GM19395 (cell line): ENCODE results near the gene C9.
A peak's percentile ranks its signal among the peaks of the same experiment; 100 is the strongest.
"Not testable (repeated sequence)": the region's sequence is repeated elsewhere in the genome, so short reads cannot be mapped to it uniquely, and the experiment has no call there.

ENCODE experiments used
- ATAC-seq: cut with Tn5 transposase; IDR thresholded peaks from one replicate; pipeline ENCODE4 v1.9.1; 2021; ENCODE audit warnings: mild to moderate bottlenecking, moderate library complexity; ENCODE audit not compliant: unreplicated experiment

C9 gene

DNA sequence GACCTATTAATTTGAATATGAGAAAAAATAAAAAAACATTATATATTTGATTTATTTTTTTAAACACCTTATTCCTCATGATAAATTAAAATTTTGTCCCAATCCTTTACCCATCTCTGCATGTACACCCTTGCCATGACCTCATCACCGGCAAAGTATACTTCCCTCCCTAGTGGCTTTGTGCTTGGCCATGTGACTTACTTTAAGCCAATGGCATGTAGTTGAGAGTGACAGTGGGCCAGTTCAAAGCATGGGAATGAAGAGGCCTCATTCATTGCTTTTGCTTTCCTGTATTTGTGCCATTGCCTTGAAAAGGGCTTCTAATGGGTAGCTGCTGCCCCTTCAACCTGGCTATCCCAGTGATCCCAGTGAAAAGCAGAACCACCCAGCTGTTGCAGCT lies 31.2 kb downstream of the C9 start:
- ATAC-seq = no peak

DNA sequence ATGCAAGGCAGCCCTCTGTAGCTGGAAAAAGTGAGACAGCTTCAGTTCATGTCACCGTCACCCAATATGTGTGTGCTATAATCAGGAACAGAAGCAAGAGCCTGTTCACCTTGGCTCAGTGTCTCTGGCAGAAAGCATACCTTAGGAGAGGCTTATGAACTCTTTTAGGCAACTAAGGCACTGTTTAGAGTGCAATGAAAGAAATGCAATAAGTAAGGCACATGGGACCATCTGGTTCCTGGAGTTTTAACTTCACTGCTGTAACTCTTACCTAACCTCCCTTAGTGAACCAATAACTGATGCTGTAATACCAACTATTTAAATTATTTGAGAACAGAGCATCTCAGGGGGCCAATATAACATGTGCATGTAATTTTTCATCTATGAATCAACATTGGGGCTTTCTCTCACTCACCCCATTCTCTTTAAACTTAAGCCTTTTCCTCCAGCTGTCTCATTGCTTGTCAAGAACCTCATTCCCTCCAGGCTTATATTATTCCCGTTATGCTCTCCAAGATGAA lies 32.4 kb downstream of the C9 start:
- ATAC-seq = no peak

DNA sequence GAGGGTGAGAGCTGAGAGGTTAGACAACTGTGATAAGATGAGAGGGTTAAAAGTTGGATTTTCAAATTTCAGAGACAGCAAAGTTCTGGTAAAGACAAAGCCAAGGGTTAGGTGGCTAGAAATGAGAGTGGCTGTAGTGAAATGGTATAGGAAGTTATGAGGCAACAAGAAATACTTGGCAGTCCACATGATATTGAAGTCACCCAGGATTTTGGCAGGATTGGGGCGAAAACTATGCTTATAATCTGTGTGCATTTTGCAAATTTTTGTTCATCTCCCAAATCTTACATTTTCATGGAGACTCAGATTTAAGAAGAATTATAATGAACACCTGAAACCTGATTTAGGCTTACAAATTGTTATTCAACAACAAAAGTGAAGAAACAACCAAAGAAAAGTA lies 35.6 kb downstream of the C9 start:
- ATAC-seq = no peak

DNA sequence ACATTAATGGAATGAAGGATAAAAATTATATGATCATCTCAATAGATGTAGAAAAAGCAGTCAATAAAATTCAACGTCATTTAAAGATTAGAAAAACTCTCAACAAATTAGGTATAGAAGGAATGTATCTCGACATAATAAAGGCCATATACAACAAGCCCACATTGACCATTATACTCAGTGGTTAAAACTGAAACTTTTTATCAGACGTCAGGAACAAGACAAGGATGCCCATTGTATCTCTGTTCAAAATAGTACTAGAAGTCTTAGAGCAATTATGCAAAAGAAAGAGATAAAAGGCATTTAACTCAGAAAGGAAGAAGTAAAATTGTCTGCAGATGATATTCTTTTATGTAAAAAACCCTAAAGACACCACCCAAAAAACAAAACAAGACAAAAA lies 40.8 kb downstream of the C9 start:
- ATAC-seq = no peak

DNA sequence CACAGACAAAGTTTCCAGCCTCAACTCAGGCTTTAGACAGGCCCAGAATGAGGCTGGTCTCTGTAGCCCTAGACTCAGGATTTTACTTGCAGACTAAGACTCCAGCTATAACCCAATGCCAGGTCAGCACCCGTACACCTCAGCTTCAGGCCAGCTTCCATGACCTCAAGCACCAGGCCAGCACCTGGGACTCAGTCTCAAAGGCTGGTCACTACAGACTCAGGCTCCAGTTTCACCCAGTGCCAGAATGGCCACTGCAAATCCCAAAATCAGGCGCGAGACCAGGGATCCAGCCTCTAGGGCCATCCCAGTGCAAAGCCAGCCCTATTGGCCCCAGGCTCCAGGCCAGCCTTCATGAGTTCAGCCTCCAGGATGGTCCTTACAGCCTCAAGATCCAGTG lies 44.9 kb downstream of the C9 start:
- no peak for ATAC-seq

DNA sequence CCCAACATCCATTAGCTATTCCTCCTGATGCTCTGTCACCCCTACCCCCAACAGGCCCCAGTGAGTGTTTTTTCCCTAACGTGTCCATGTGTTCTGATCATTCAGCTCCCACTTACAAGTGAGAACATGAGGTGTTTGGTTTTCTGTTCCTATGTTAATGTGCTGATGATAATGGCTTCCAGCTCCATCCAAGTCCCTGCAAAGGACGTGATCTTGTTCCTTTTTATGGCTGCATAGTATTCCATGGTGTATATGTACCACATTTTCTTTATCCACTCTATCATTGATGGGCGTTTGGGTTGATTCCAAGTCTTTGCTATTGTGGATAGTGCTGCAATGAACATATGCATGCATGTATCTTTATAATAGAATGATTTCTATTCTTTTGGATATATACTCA lies 47.8 kb downstream of the C9 start:
- ATAC-seq = not testable (repeated sequence)

DNA sequence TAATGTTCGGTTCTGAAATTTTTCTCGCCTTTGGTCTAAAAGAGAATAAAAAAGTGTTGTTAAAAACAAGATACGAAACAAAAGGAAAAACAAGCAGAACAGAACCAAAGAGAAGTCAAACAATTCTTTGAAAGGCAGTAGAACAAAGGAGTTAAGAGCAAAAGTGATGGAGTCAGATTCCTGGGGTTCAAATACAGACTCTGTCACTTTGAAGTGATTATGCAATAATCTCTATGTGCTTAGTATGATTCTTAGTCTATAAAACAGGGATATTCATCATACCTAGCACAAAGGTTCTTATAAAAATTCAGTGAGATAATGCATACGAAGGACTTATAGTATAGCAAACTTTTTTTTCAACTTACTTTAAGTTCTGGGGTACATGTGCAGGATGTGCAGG lies 48.3 kb downstream of the C9 start:
- no peak for ATAC-seq

DNA sequence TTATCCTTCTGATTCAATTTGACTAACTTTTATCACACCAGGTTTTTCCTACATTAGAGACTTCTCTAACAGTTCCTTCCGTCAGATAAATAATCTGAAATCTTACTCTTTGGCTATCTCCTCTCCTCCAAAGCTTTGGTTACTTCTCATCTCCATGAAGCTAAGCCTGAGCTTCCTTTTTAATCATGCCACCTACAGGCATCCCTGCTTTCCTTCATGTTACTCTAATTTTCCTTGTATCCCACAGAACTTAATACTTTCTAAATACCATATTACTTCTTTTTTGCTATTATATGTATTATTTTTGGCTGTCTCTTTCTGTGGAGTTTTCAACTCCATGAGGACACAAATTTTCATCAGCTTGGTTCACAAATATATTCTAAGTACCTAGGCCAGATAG lies 49.7 kb downstream of the C9 start:
- ATAC-seq = no peak

DNA sequence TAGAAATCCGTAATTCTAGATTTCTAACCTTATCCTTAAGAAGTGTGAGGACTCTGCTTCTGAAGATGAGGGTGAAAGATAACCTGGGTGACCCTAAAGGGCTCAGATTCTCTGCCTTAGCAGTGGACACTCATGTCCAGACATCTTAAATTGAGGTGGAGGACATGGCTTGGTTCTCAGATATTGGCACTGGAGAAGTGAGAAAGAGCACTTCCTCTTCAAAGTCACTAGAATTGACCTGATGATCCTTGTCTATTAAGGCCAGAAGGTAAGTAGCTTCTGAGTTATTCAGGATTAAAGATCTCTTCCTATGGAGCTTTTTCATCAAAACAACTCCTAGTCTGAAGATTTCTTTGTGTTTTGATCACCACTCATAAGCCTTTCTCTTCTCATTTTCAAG lies 54.8 kb downstream of the C9 start:
- no peak for ATAC-seq

DNA sequence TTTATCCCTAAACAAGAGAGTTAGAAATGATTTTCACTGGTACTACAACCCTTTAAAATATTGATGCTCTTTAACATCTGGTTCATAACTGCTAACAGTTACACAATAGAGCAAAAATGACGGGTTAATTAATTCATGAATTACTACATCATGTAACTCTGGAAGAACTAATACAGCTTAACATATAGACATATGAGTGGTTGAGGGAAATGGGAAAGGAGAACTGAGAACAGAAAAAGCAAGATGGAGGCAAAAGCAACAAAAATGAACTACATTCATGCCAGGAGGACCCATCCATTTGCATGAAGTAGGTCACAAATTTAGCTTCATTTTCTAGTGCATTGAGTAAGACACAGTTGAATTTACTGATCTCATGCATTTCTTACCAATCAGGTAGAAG lies 61.8 kb downstream of the C9 start:
- ATAC-seq = peak; percentile 68

DNA sequence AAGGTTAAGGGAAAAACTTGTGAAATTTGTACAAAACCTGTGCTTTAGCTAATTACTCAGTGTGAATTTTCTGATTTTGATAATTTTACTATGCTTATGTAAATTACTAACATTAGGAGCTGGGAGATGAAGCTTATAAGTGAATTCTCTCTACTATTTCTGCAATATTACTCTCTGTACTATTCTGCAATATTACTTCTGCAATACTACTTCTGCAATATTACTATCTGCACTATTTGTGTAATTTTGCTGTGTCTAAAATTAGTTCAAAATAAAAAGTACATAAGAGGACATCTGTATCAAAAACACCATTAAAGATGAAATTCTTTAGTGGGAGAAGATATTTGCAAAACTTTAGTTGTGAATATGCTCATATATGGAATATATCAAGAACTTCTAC lies 62.9 kb downstream of the C9 start:
- ATAC-seq = no peak

DNA sequence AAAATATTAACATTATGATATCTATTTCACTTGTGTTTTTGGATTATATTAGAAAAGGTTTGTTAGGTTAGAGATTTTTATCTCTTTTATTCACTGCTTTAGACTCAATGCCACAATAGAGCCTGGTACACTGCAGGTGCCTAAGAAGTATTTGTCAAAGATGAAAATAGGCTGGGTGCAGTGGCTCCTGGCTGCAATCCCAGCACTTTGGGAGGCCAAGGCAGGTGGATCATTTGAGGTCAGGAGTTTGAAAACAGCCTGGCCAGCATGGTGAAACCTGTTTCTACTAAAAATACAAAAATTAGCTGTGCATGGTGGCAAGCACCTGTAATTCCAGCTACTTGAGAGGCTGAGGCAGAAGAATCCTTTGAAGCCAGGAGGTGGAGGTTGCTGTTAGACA lies 64.3 kb downstream of the C9 start:
- ATAC-seq = no peak

DNA sequence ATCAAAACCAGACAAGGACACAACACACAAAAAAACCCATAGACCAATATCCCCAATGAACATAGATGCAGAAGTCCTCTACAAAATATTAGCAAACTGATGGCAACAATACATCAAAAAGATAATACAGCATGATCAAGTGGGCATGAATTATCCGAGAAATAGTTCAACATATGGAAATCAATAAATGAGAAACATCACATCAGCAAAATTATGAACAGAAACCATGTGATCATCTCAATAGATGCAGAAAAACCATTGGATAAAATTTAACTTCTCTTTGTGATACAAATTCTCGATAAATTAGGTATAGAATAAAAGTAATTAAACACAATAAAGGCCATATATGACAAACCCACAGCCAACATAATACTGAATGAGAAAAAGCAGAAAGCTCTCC lies 69.6 kb downstream of the C9 start:
- no peak for ATAC-seq

DNA sequence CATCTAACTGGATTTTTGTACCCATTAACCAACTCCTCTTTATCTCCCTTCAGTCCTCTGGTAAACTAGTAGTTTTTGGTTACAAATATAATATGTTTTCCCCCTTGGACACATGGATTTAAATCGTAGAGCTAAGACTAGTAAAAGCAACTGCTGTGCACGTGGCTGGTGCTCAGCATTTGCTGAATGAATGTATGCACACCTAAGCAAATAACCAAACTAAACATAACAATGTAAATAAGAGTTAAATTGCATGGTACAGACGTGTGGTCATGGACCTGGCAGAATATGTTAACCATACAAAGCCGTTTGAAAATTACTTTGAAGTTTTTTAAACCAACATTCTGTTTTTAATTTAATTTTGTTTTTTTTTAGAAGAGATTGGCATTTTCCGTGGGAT lies 79.7 kb downstream of the C9 start:
- ATAC-seq = no peak

DNA sequence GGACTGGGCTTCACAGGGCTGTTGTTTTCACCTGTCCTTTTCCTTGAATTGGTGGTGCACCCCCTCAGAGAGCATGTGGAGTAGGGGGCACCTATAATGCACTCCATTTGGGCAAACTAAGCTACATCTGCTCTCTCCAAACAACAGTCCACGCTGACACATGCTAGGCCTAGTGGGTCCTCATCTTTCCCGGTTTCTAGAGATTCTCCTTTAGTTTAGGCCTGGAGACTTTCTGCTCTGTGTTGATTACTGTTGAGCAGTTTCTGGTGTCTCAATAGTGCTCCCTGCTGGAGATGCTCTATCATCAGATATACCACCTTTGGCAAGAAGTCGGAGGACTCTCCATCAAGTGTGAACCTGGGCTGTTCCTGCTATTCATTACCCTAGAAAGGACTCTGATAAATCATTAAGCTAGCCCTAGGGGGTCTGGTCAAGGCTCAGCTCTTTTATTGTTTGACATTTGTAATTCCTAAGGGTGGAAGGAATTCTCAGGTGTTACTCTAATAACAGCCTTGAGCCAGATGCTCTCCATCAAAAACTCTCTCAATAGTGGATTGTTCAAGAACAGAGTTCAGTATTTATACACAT lies 81.0 kb downstream of the C9 start:
- ATAC-seq = peak; percentile 96

DNA sequence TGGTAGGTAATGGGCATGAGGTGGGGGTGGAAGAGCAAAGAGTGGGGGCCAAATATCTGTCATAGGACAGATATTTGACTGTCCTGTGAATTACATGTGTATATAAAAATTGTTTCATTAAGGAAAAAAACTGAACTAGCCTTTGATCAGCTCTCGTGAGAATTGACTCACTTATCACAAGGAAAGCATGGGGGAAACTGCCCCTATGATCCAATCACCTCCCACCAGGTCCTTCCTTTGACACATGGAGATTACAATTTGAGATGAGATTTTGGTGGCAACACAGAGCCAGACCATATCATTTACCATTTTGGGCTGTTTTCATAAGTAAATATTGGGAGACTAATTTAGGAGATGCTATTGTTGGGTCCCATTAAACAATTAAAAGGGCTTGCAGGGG lies 81.7 kb downstream of the C9 start:
- no peak for ATAC-seq

DNA sequence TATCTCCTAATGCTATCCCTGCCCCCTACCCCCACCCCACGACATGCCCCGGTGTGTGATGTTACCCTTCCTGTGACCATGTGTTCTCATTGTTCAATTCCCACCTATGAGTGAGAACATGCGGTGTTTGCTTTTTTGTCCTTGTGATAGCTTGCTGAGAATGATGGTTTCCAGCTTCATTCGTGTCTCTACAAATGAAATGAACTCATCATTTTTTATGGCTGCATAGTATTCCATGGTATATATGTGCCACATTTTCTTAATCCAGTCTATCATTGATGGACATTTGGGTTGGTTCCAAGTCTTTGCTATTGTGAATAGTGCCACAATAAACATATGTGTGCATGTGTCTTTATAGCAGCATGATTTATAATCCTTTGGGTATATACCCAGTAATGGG lies 88.4 kb downstream of the C9 start:
- ATAC-seq = not testable (repeated sequence)

DNA sequence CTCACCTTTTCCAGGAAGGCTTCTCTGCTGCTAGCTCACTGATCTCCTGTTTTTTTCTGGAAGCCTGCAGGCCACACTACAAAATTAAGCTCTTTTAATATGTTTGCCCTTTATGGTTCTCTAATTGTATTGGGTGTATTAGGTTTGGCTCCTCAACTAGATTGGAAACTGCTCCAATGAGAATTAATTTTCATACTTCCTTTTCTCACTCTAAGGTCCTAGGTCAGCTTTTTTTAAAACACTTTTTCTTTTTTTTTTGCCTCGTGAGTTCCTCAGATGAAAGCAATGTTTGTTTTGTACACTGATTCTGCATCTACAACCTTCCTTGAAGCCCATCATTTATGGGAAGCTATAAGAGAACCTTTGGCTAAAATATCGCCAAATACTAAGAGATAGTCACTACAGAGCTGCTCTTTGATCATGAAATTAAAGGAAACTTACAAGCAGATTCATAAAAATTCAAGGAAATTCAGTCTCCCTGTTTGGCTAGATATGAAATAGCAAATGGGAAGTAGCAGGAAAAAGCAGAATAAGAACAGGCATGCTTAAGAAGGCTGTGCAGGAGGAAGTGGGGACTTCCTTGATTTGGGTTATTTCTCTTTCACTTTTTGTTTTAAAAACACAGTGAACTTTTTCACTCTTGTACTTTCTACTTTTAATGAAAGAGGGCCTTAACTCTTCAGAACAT lies 89.8 kb downstream of the C9 start:
- peak; percentile 95 for ATAC-seq

DNA sequence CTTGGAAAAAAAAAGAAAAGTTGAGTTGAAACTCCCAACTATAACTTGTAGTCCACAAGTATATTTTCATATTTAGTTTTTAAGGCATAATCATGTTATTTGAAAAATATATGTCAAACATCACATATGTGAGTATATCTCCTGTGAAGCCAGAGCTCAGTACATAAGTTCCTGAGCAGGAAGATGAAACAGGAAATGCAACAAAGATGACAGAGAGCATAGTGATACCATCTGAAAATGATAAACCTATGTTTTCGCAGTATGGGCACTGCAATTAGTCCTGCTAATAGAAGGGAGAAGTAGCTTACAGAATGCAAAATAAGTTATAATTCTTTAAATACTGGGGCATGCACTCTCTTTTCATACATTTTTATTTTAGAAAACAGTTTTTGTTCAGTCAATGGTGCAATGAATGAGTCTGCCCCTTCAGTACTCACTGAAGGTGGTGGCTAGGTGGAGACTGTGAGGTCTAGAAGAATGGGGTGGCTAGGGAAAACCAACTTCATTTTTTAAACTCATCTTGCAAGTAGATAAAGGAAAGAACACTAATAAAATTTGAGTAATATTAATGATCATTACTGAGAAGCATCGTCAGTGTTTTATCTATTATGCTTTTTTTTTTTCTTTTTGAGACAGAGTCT lies 90.9 kb downstream of the C9 start:
- no peak for ATAC-seq

DNA sequence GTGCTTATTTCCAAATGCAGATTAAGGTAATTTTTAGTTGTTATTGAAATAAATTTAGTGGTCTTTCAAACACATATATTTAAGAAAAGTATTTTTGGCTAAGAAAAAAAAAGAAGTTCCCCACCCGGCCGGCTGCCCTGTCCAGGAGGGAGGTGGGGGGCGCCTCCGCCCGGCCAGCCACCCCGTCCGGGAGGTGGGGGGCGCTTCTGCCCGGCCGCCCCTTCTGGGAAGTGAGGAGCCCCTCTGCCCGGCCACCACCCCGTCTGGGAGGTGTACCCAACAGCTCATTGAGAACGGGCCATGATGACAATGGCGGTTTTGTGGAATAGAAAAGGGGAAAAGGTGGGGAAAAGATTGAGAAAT lies 91.4 kb downstream of the C9 start:
- ATAC-seq = not testable (repeated sequence)

DNA sequence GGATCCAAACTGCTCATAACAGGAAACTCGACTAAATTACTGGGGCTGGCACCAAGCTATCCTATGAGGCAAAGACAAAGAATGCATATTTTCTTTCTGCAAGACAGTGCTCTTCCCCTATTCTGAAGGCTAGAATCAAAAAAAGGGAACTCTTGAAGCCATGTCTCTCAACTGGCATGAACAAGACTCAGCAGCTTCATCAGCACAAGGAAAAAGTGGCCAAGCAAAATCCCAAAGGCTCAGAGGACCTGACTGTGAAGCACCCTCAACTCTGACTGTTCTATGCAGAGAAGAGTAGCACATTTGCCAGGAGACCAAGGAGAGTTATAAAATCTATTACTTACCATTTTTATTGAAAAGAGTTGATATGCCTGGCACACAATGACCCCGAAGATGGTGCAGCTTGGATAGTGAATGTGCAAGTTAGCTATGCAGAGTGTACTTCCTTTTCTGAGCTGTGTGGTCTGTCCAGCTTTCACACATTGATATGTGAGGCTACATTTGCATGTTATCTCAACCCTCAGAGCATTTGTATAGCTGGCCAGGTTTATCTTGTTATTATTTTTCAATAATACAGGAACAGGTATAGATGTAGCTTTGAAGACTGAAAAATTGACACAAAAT lies 94.0 kb downstream of the C9 start:
- ATAC-seq = peak; percentile 54

DNA sequence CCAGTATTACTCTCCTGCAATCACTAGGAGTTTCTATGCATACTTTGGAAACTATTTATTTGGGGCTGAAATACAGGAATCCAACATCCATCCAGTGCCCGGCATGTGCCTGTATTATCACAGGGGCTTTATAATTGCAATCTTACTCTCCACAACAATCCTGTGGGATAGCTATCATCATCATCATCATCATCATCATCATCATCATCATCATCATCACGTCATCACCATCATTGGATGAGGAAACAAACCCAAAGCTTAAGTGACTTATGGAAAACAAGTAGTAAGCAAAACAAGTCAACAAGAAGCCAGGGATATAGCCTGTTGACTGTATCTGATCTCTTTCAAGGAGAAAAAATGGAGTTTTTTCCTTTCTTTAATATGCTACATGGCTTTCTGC lies 97.1 kb downstream of the C9 start:
- ATAC-seq = no peak
